Naive thymus-derived CD8-positive, alpha-beta T cell (primary cell): ENCODE data around the gene ALDOA. TPM values are rescaled to one million over a fixed set of nuclear protein-coding genes. Genes with fewer than 3 reads are reported as not detected.

ENCODE experiments used
- ATAC-seq, 2 donors: fragments of 150-1000 bp; cut with Tn5 transposase in 1 of 2; sonication (Bioruptor Pico), chemical (Tn5 transposase) in 1 of 2; 1 replicate in 1 of 2; 2 replicates in 1 of 2; pipeline ENCODE4 v1.10.0; 2021; ENCODE audit warnings: mild to moderate bottlenecking in 2 of 2, moderate library complexity in 2 of 2
- POLR2A ChIA-PET: fragments of 350-600 bp; sonication (Branson Sonifier 250); formaldehyde crosslinking; loops from one replicate; lab custom pipeline; 2021; ENCODE audit warnings: antibody characterized with exemption; lab: Charles Lee
- DNase-seq, 10 donors: peaks; one replicate each; pipeline versions ENCODE4 v3.0.0 to v3.0.0-alpha.2; 2020 to 2022
- H3K27ac Mint-ChIP-seq, 10 donors: one replicate each; pipeline ENCODE4 v1.8.0; 2020 to 2022; ENCODE audit warnings: mild to moderate bottlenecking in 10 of 10, mixed read lengths in 10 of 10, moderate library complexity in 4 of 10, inconsistent platforms in 1 of 10
- H3K27me3 Mint-ChIP-seq, 5 donors: one replicate each; pipeline ENCODE4 v1.8.0; 2021 to 2022; ENCODE audit warnings: mixed read lengths in 5 of 5
- H3K36me3 Mint-ChIP-seq, 3 donors: one replicate each; pipeline ENCODE4 v1.8.0; 2020 to 2022; ENCODE audit warnings: mixed read lengths in 3 of 3, mild to moderate bottlenecking in 2 of 3, inconsistent platforms in 1 of 3
- H3K4me1 Mint-ChIP-seq, 4 donors: one replicate each; pipeline ENCODE4 v1.8.0; 2021 to 2022; ENCODE audit warnings: mixed read lengths in 4 of 4
- H3K4me3 Mint-ChIP-seq, 10 donors: one replicate each; pipeline ENCODE4 v1.8.0; 2020 to 2022; ENCODE audit warnings: mild to moderate bottlenecking in 10 of 10, mixed read lengths in 10 of 10, moderate library complexity in 6 of 10, inconsistent platforms in 1 of 10
- H3K9me3 Mint-ChIP-seq, 9 donors: one replicate each; pipeline ENCODE4 v1.8.0; 2020 to 2022; ENCODE audit warnings: mixed read lengths in 9 of 9, mild to moderate bottlenecking in 3 of 9, inconsistent platforms in 1 of 9, moderate library complexity in 1 of 9
- polyA plus RNA-seq, 3 donors: library from polyadenylated mRNA; unstranded; fragments of 300-500 nt; fragmentation: Illumina TruSeq; gene quantifications; one replicate each; pipeline ENCODE4 v1.2.3, GENCODE V29; 2021
- total RNA-seq, 8 experiments: library from RNA in 2 of 8; stranded (reverse) in 2 of 8; gene quantifications; one replicate each; pipeline ENCODE4 v1.2.3 and lab custom pipeline; 2021 to 2026

The ALDOA gene
- total and polyA plus RNA-seq, 5 experiments from 2014 or later: 580 to 1,176 (median 798) TPM

GRCh38 chr16:30063893-30064728, 1.4 kb upstream of the ALDOA start:
- peak; percentile 37 to 89 (median 61) for DNase-seq
- peak; percentile 22 to 46 for ATAC-seq
- Mint-ChIP-seq H3K27ac (peak overlapping the region; percentile 96 to 99 (median 98)), H3K4me3 (peak overlapping the region; percentile 98 to 100 (median 99)), H3K36me3 (peaks cover 0 to 25% (median 8%) of the 10 kb centered on the region in 3 donors), H3K4me1 (peaks cover 15 to 37% (median 34%) of the 10 kb centered on the region in 4 donors), H3K27me3 (no peaks in the 10 kb centered on the region), H3K9me3 (no peaks in the 10 kb centered on the region)
- POLR2A ChIA-PET: interaction anchor here (0.8 to 8.0 kb wide), 17 partner anchors 9 to 595 kb away, joined by 3 to 192 read pairs (median 9); partner anchors contain the start of genes CORO1A, FBRS, PPP4C and SEPTIN1

GRCh38 chr16:30064729-30065101, 845 bp upstream of the ALDOA start:
- H3K4me1 Mint-ChIP-seq: peaks cover 15 to 43% (median 39%) of the 10 kb centered on the region in 4 donors
- POLR2A ChIA-PET: interaction anchor here (0.6 to 8.0 kb wide), 25 partner anchors 10 to 633 kb away, joined by 3 to 192 read pairs (median 7); partner anchors contain the start of genes CORO1A, FBRS, MAPK3 and PPP4C
- no peaks in the 10 kb centered on the region for H3K27me3 Mint-ChIP-seq
- no peaks in the 10 kb centered on the region for H3K9me3 Mint-ChIP-seq
- H3K27ac Mint-ChIP-seq: peak overlapping the region; percentile 94 to 99 (median 98)
- peaks cover 0 to 31% (median 8%) of the 10 kb centered on the region in 3 donors for H3K36me3 Mint-ChIP-seq
- no peak for ATAC-seq
- DNase-seq: no peak
- H3K4me3 Mint-ChIP-seq: peak overlapping the region; percentile 98 to 100 (median 99)

GRCh38 chr16:30065943-30066760, 592 bp downstream of the ALDOA start:
- POLR2A ChIA-PET: interaction anchor here (0.5 to 8.0 kb wide), 52 partner anchors 10 to 882 kb away, joined by 3 to 192 read pairs (median 4); partner anchors contain the start of genes CORO1A, DCTPP1, FBRS and HIRIP3
- ATAC-seq (peak in 1 of 2 donors; percentile 2), DNase-seq (peak in 2 of 10 donors; percentile 15 to 27)
- no peaks in the 10 kb centered on the region for H3K27me3 Mint-ChIP-seq
- H3K36me3 Mint-ChIP-seq: peaks cover 0 to 45% (median 8%) of the 10 kb centered on the region in 3 donors
- H3K4me1 Mint-ChIP-seq: peaks cover 17 to 53% (median 46%) of the 10 kb centered on the region in 4 donors
- peak overlapping the region; percentile 94 to 99 (median 97) for H3K27ac Mint-ChIP-seq
- H3K4me3 Mint-ChIP-seq: peak overlapping the region; percentile 98 to 100 (median 99)
- H3K9me3 Mint-ChIP-seq: no peaks in the 10 kb centered on the region

- H3K4me1 Mint-ChIP-seq: peaks cover 17 to 58% (median 46%) of the 10 kb centered on the region in 4 donors
- ATAC-seq: no peak
- POLR2A ChIA-PET: interaction anchor here (0.5 to 8.0 kb wide), 25 partner anchors 9 to 882 kb away, joined by 3 to 192 read pairs (median 5); partner anchors contain the start of genes CORO1A, KCTD13, PPP4C and SEPTIN1
- H3K27ac Mint-ChIP-seq: peak overlapping the region; percentile 57 to 99 (median 97)
- no peak for DNase-seq
- H3K36me3 Mint-ChIP-seq: peaks cover 0 to 54% (median 12%) of the 10 kb centered on the region in 3 donors
- H3K27me3 Mint-ChIP-seq: no peaks in the 10 kb centered on the region
- no peaks in the 10 kb centered on the region for H3K9me3 Mint-ChIP-seq
- H3K4me3 Mint-ChIP-seq: peak overlapping the region; percentile 98 to 100 (median 99)
Measured at GRCh38 chr16:30066761-30067583, 1.4 kb downstream of the ALDOA start.

- no peaks in the 10 kb centered on the region for H3K27me3 Mint-ChIP-seq
- peaks cover 0 to 59% (median 15%) of the 10 kb centered on the region in 3 donors for H3K36me3 Mint-ChIP-seq
- H3K4me3 Mint-ChIP-seq: peak overlapping the region in 9 of 10 donors; percentile 50 to 100 (median 99)
- POLR2A ChIA-PET: interaction anchor here (0.8 to 8.0 kb wide), 7 partner anchors 9 to 350 kb away, joined by 3 to 192 read pairs (median 8); partner anchors contain the start of genes CORO1A, PPP4C, TBX6 and TMEM219
- H3K9me3 Mint-ChIP-seq: no peaks in the 10 kb centered on the region
- DNase-seq (no peak), ATAC-seq (no peak)
- peak overlapping the region in 9 of 10 donors; percentile 57 to 99 (median 97) for H3K27ac Mint-ChIP-seq
- peaks cover 17 to 60% (median 47%) of the 10 kb centered on the region in 4 donors for H3K4me1 Mint-ChIP-seq
Measured at GRCh38 chr16:30067584-30067916, 2.0 kb downstream of the ALDOA start.

- no peak for ATAC-seq
- Mint-ChIP-seq H3K4me1 (peaks cover 17 to 57% (median 46%) of the 10 kb centered on the region in 4 donors), H3K36me3 (peaks cover 0 to 59% (median 15%) of the 10 kb centered on the region in 3 donors)
Measured at GRCh38 chr16:30068333-30068732, 2.8 kb downstream of the ALDOA start.

GRCh38 chr16:30068750-30069610, 3.4 kb downstream of the ALDOA start:
- peak; percentile 34 to 71 (median 56) for DNase-seq
- H3K4me1 Mint-ChIP-seq: peaks cover 13 to 50% (median 39%) of the 10 kb centered on the region in 4 donors
- H3K27me3 Mint-ChIP-seq: no peaks in the 10 kb centered on the region
- H3K9me3 Mint-ChIP-seq: no peaks in the 10 kb centered on the region
- H3K27ac Mint-ChIP-seq: peak overlapping the region; percentile 41 to 94 (median 83)
- H3K36me3 Mint-ChIP-seq: peaks cover 0 to 59% (median 15%) of the 10 kb centered on the region in 3 donors
- no peak for ATAC-seq
- POLR2A ChIA-PET: interaction anchor here (0.6 to 11.2 kb wide), 9 partner anchors 13 to 117 kb away, joined by 3 to 192 read pairs (median 4); partner anchors contain the start of genes TBX6 and YPEL3
- peak overlapping the region in 9 of 10 donors; percentile 23 to 86 (median 65) for H3K4me3 Mint-ChIP-seq

More at GRCh38 chr16:30068333-30068732, 2.8 kb downstream of the ALDOA start:
- Mint-ChIP-seq H3K27ac (peak overlapping the region; percentile 34 to 94 (median 83)), H3K27me3 (no peaks in the 10 kb centered on the region), H3K9me3 (no peaks in the 10 kb centered on the region), H3K4me3 (peak overlapping the region in 8 of 10 donors; percentile 23 to 86 (median 68))
- no peak for DNase-seq
- POLR2A ChIA-PET: interaction anchor here (0.7 to 8.0 kb wide), 4 partner anchors 24 to 310 kb away, joined by 3 to 192 read pairs (median 5); partner anchors contain the start of genes TBX6 and YPEL3

- peak overlapping the region in 7 of 10 donors; percentile 18 to 84 (median 55) for H3K27ac Mint-ChIP-seq
- H3K36me3 Mint-ChIP-seq: peaks cover 0 to 59% (median 15%) of the 10 kb centered on the region in 3 donors
- H3K4me3 Mint-ChIP-seq: peak overlapping the region in 2 of 10 donors; percentile 33 to 62
- H3K4me1 Mint-ChIP-seq: peaks cover 10 to 52% (median 36%) of the 10 kb centered on the region in 4 donors
- ATAC-seq (no peak), DNase-seq (no peak)
- no peaks in the 10 kb centered on the region for H3K9me3 Mint-ChIP-seq
- H3K27me3 Mint-ChIP-seq: no peaks in the 10 kb centered on the region
- POLR2A ChIA-PET: interaction anchor here (0.6 to 11.2 kb wide), 7 partner anchors 12 to 93 kb away, joined by 3 to 127 read pairs (median 4); partner anchors contain the start of gene TBX6
Measured at GRCh38 chr16:30069611-30070462, 4.3 kb downstream of the ALDOA start.

- Mint-ChIP-seq H3K4me1 (peaks cover 10 to 53% (median 39%) of the 10 kb centered on the region in 4 donors), H3K9me3 (no peaks in the 10 kb centered on the region), H3K27me3 (no peaks in the 10 kb centered on the region), H3K27ac (peak overlapping the region in 6 of 10 donors; percentile 18 to 73 (median 58)), H3K36me3 (peaks cover 0 to 59% (median 15%) of the 10 kb centered on the region in 3 donors), H3K4me3 (peak overlapping the region in 2 of 10 donors; percentile 33 to 62)
- POLR2A ChIA-PET: interaction anchor here (0.7 to 11.2 kb wide), 7 partner anchors 12 to 118 kb away, joined by 3 to 127 read pairs (median 3); partner anchors contain the start of gene TBX6
- no peak for ATAC-seq
- DNase-seq: no peak
Measured at GRCh38 chr16:30070490-30070889, 4.9 kb downstream of the ALDOA start.
